ENCODE measurements around the gene GSTM4. TPM values are rescaled to one million over a fixed set of nuclear protein-coding genes. Genes with fewer than 3 reads are reported as not detected.

GSTM4 gene
- total and polyA plus RNA-seq, 2 donors (not counting 1 experiment from before 2014, with no cell fraction given): 28.6 to 56.5 TPM

DNA sequence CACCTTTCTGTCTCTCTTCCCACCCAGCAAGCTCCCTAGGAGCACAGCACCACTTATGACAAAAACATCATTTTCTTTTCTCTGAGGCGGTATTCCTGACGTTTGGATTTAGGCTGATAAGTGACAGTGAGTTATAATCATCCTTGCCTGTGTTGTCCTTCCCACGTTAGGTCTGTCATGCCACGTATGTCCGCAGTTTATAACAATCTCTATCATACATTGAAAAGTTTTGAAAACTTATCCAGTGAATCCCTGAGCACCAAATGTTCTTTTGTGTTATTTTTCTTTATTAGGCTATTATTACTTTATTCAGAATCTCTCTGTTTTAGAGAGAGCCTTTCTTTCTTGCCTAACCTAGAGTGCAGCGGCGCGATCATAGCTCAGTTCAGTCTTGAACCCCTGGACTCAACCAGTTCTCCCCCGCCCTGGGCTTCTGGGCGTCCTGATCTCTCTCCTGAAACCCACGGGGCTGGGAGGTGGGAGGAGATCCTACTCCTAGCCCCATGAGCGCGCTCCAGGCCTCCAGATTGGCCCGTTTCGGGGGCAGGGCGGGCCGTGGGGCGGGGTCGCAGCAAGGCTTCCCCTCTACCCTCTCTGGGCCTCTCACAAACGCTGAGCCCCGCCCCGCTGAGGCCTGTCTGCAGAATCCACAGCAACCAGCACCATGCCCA lies 11.7 kb downstream of the GSTM4 start, which contains the start of gene GSTM2:
GSTM2 (plus strand) TSS at position 606 of the 671 bp plus-strand sequence; CDS start at position 665, 59 bp downstream.
- WGBS (ENCODE audit: insufficient coverage): 0% methylated on average over 9 of the region's 22 CpGs
- no peaks in the 10 kb centered on the region for H3K27me3 ChIP-seq (replicated peaks in 1 of 4; ENCODE audit: control extremely low read depth in 1 of 4, control insufficient read depth in 3 of 4, insufficient read depth in 4 of 4, low read length in 3 of 4)
- ATAC-seq (ENCODE audit: low read depth): peak; percentile 98
- no peaks in the 10 kb centered on the region for H3K79me2 ChIP-seq (ENCODE audit: control insufficient read depth, insufficient read depth, low read length)
- no peaks in the 10 kb centered on the region for H3K9me3 Mint-ChIP-seq (ENCODE audit: insufficient read depth)
- peak within 1 kb of the TSS; percentile 44 for H3K9ac ChIP-seq (ENCODE audit: low read length)
- peak; percentile 71 for DNase-seq
- peaks cover 19% of the 10 kb centered on the region for H3K4me1 Mint-ChIP-seq
- ChIA-PET CTCF (interaction anchor here (1.1 kb wide), 1 partner anchor 28 kb away, joined by 4 read pairs; no protein-coding TSS in a partner anchor), POLR2A (no interaction called here)
- H3K4me1 ChIP-seq (ENCODE audit: control insufficient read depth in 2 of 2, insufficient read depth in 2 of 2, low read length in 2 of 2): peaks cover 4 to 14% of the 10 kb centered on the region in 2 donors
- no peaks in the 10 kb centered on the region for H4K20me1 ChIP-seq (ENCODE audit: control insufficient read depth, insufficient read depth, low read length, poor library complexity, severe bottlenecking)
- peak within 1 kb of the TSS; percentile 63 for H3K27ac Mint-ChIP-seq
- peak within 1 kb of the TSS; percentile 5 to 43 (median 30) for H3K4me3 ChIP-seq (ENCODE audit: control extremely low read depth in 1 of 5, extremely low read depth in 1 of 5, insufficient read depth in 1 of 5, low read depth in 2 of 5, low read length in 4 of 5)
- H3K4me2 ChIP-seq (replicated peaks; ENCODE audit: low read depth, low read length, poor library complexity, severe bottlenecking): peak within 1 kb of the TSS; percentile 72
- H3K9me3 ChIP-seq (ENCODE audit: control extremely low read depth in 1 of 3, control insufficient read depth in 2 of 3, insufficient read depth in 1 of 3, low read length in 2 of 3): no peaks in the 10 kb centered on the region
- H3K27me3 Mint-ChIP-seq: no peaks in the 10 kb centered on the region
- H3K4me3 Mint-ChIP-seq: peak within 1 kb of the TSS; percentile 87
- H3K27ac ChIP-seq (ENCODE audit: low read length in 2 of 2): no peak within 1 kb of the TSS
- intact Hi-C loops (cut with micrococcal nuclease): no loop called here
- H3K36me3 ChIP-seq (replicated peaks in 1 of 2; ENCODE audit: control extremely low read depth in 1 of 2, control insufficient read depth in 1 of 2, extremely low read depth in 1 of 2, insufficient read depth in 2 of 2, low read length in 1 of 2): no peaks in the 10 kb centered on the region
- H2AFZ ChIP-seq (ENCODE audit: insufficient read depth, low read depth, low read length, poor library complexity, severe bottlenecking): peak within 1 kb of the TSS; percentile 58
- TF ChIP-seq EZH2 (IDR thresholded peaks at IDR 0.05; ENCODE audit: borderline replicate concordance, insufficient read depth, low read depth, low read length, poor library complexity, severe bottlenecking): no peak
- TF ChIP-seq, protein P1, sequence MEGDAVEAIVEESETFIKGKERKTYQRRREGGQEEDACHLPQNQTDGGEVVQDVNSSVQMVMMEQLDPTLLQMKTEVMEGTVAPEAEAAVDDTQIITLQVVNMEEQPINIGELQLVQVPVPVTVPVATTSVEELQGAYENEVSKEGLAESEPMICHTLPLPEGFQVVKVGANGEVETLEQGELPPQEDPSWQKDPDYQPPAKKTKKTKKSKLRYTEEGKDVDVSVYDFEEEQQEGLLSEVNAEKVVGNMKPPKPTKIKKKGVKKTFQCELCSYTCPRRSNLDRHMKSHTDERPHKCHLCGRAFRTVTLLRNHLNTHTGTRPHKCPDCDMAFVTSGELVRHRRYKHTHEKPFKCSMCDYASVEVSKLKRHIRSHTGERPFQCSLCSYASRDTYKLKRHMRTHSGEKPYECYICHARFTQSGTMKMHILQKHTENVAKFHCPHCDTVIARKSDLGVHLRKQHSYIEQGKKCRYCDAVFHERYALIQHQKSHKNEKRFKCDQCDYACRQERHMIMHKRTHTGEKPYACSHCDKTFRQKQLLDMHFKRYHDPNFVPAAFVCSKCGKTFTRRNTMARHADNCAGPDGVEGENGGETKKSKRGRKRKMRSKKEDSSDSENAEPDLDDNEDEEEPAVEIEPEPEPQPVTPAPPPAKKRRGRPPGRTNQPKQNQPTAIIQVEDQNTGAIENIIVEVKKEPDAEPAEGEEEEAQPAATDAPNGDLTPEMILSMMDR (IDR thresholded peaks at IDR 0.05): no peak

Data from B cell (primary cell).